Adrenal gland (tissue), 12 donors: ENCODE data around the gene MYH6. TPM values are rescaled to one million over a fixed set of nuclear protein-coding genes. Genes with fewer than 3 reads are reported as not detected.

Source experiments
- DNase-seq, 7 donors: peaks; one replicate each; pipeline ENCODE4 v3.0.0-alpha.2; 2019 to 2020
- H3K27ac ChIP-seq, 5 donors: fragments of 200-600 bp; sonication (generic) in 4 of 5; 1 replicate in 3 of 5; 2 replicates in 2 of 5; pipeline versions ENCODE4 v1.5.1 to v1.8.0; 2016 to 2020; ENCODE audit warnings: mild to moderate bottlenecking in 1 of 5
- H3K27me3 ChIP-seq: fragments of 200-600 bp; 2 replicates; pipeline ENCODE4 v1.8.0; 2021
- H3K36me3 ChIP-seq, 2 donors: fragments of 200-600 bp; replicated peaks in 1 of 2; 1 replicate in 1 of 2; 2 replicates in 1 of 2; pipeline versions ENCODE4 v1.5.1 to v1.8.0; 2018 to 2022
- H3K4me1 ChIP-seq, 2 donors: fragments of 200-600 bp; replicated peaks in 1 of 2; 1 replicate in 1 of 2; 2 replicates in 1 of 2; pipeline versions ENCODE4 v1.5.1 to v1.8.0; 2018 to 2021
- H3K4me3 ChIP-seq, 4 donors: fragments of 200-600 bp; sonication (generic) in 3 of 4; one replicate each; pipeline ENCODE4 v1.5.1; 2016 to 2018
- H3K9me3 ChIP-seq, 3 donors: fragments of 200-600 bp; sonication (generic) in 1 of 3; replicated peaks in 1 of 3; 1 replicate in 2 of 3; 2 replicates in 1 of 3; pipeline versions ENCODE4 v1.5.1 to v1.8.0; 2016 to 2021
- CTCF ChIP-seq, 6 experiments: fragments of 450-650 bp in 4 of 6; fragments of 200-600 bp in 2 of 6; sonication (generic) in 1 of 6; IDR thresholded peaks; 1 replicate in 5 of 6; 2 replicates in 1 of 6; pipeline versions ENCODE4 v1.5.1 to v1.8.0; 2016 to 2021; ENCODE audit warnings: antibody characterized with exemption in 6 of 6, mild to moderate bottlenecking in 2 of 6, moderate library complexity in 1 of 6
- POLR2A ChIP-seq, 2 donors: fragments of 450-650 bp; IDR thresholded peaks; one replicate each; pipeline ENCODE4 v1.6.1; 2017; ENCODE audit warnings: antibody characterized with exemption in 2 of 2, mild to moderate bottlenecking in 2 of 2, moderate library complexity in 1 of 2
- WGBS, 4 donors: extraction: QIAGEN DNeasy Blood & Tissue Kit in 2 of 4; methylation state at CpG; one replicate each; pipeline versions ENCODE4 v1.1.5 to v1.1.7; 2013 to 2017; 5-methylcytosine and 5-hydroxymethylcytosine counted together
- intact Hi-C, 2 donors: fragments of 100-400 bp; cut with DNase I; formaldehyde crosslinking; loops; one replicate each; pipeline versions ENCODE4 v1.14.1 to v1.15.0; 2022 to 2023
- polyA plus RNA-seq, 3 donors: library from polyadenylated mRNA; stranded (reverse); fragments of 200-250 nt in 2 of 3; fragments of 350-450 nt in 1 of 3; fragmentation: Illumina TruSeq in 1 of 3; extraction: RNeasy Lipid Tissue Mini Kit (QIAGEN cat#74804) in 1 of 3; gene quantifications; one replicate each; pipeline ENCODE4 v1.2.3, GENCODE V29; 2013 to 2014
- total RNA-seq, 9 donors: library from RNA; depleted of rRNA in 4 of 9; stranded (reverse); fragments of >200 nt in 4 of 9; fragments of 120-200 nt in 1 of 9; fragmentation: NEBNext Ultra II Directional in 1 of 9; extraction: Animal tissue kit (Norgen Biotek cat#: 25700) in 1 of 9; gene quantifications; one replicate each; pipeline versions ENCODE4 v1.1.0 to v1.2.4, GENCODE V29; 2013 to 2023
- donor health status: healthy with polysubstance abuse.
- donor health status: Bipolar disorder and iron deficiency.
- donor health status: DM: yes; HTN: yes; CAD: no.
- donor health status: DM: no; HTN: no; CAD: no.
- donor health status: DM: no; HTN: no; CAD: no.
- donor health status: DM: yes; HTN: yes; CAD: no.

The MYH6 gene
- total and polyA plus RNA-seq, 12 donors = under 0.01 to 5.2 (median 0.27) TPM; not detected in 5

- Histone ChIP-seq H3K4me1 (peaks cover 0 to 4% of the 10 kb centered on the region in 2 donors), H3K4me3 (no peak overlapping the region), H3K27ac (no peak overlapping the region), H3K36me3 (no peaks in the 10 kb centered on the region), H3K27me3 (peaks cover 12% of the 10 kb centered on the region), H3K9me3 (no peaks in the 10 kb centered on the region)
- TF ChIP-seq POLR2A (IDR thresholded peaks at IDR 0.05) (no peak), CTCF (IDR thresholded peaks at IDR 0.05) (no peak)
- WGBS, 4 donors = 51 to 67% (median 62%) methylated on average over 3 of the region's 3 CpGs
- no peak for DNase-seq
- intact Hi-C loops = no loop called here
Measured at GRCh38 chr14:23362200-23362599, 45.9 kb downstream of the MYH6 start.

DNA sequence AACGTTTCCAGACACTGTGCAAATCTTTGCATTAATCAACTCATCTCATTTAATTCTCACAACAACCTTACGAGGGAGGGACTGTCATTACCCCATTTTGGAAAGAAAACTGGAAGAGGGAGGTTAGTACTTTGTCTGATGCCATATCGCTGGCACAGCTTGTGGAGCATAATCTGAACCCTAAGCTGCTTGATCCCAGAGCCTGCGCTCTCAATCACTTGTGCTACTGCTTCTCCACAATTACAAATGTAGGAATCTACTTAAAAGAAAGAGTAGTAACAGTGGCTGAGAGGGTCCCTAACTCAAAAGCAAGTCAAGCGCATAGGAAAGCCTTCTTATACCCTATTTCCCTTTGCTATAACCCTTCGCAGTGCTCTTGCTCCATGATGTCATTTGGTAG, 46.3 kb downstream of the MYH6 start:
- intact Hi-C loops = no loop called here

GRCh38 chr14:23361320-23361719, 46.8 kb downstream of the MYH6 start:
- no peak for DNase-seq
- Histone ChIP-seq H3K4me3 (no peak overlapping the region), H3K36me3 (no peaks in the 10 kb centered on the region), H3K4me1 (no peaks in the 10 kb centered on the region), H3K9me3 (no peaks in the 10 kb centered on the region), H3K27ac (peak overlapping the region in 1 of 5 donors; percentile 34), H3K27me3 (peaks cover 12% of the 10 kb centered on the region)
- intact Hi-C loops = no loop called here
- TF ChIP-seq POLR2A (IDR thresholded peaks at IDR 0.05) = no peak
- TF ChIP-seq CTCF (IDR thresholded peaks at IDR 0.05) = no peak

More for the DNA sequence above, 46.3 kb downstream of the MYH6 start:
- Histone ChIP-seq H3K36me3 (no peaks in the 10 kb centered on the region), H3K27ac (no peak overlapping the region), H3K27me3 (peaks cover 12% of the 10 kb centered on the region), H3K4me3 (no peak overlapping the region), H3K9me3 (no peaks in the 10 kb centered on the region), H3K4me1 (peaks cover 0 to 2% of the 10 kb centered on the region in 2 donors)
- DNase-seq = no peak
- TF ChIP-seq POLR2A (IDR thresholded peaks at IDR 0.05) (no peak), CTCF (IDR thresholded peaks at IDR 0.05) (no peak)
- 71 to 83% (median 78%) methylated on average over 6 of the region's 6 CpGs for WGBS, 4 donors

DNA sequence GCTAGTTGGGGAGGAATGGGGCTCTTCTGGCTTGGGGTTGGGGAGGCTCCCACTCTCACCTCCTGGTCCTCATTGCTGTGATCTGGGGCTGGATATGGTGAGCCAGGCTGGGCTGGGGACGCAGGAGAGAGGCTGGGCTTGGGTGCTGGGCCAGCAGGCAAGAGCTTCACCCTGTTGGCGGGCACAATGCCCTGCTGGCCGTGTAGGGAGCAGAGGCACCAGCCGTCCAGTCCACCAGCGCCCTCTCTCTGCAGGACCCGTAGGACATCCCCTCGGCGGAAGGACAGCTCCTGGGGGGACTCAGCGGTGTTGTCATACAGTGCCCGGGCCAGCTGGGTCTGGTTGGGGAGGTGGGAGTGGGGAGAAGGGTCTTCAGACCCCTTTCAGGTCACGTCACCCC, 47.6 kb downstream of the MYH6 start:
- no peak for TF ChIP-seq POLR2A (IDR thresholded peaks at IDR 0.05)
- TF ChIP-seq CTCF (IDR thresholded peaks at IDR 0.05) = no peak
- Histone ChIP-seq H3K4me1 (no peaks in the 10 kb centered on the region), H3K36me3 (no peaks in the 10 kb centered on the region), H3K9me3 (no peaks in the 10 kb centered on the region), H3K27me3 (peaks cover 7% of the 10 kb centered on the region), H3K4me3 (no peak overlapping the region), H3K27ac (no peak overlapping the region)
- no peak for DNase-seq
- intact Hi-C loops = no loop called here
- WGBS, 4 donors = 77 to 87% (median 80%) methylated on average over 3 to 11 of the region's 11 CpGs
